ENCODE data around the gene RAB44. TPM values are rescaled to one million over a fixed set of nuclear protein-coding genes. Genes with fewer than 3 reads are reported as not detected.

The RAB44 gene
- total and polyA plus RNA-seq, 4 donors, result 0.29 to 0.66 TPM; not detected in 2

- ATAC-seq (ENCODE audit: low FRiP score) (no peak), DNase-seq (no peak)
- 95 to 96% methylated on average over 12 of the region's 12 CpGs for WGBS, 2 donors
Measured at GRCh38 chr6:36745283-36745682, 47.7 kb downstream of the RAB44 start.

GRCh38 chr6:36745836-36746235 is 48.2 kb downstream of the RAB44 start:
- Histone ChIP-seq H3K36me3 (ENCODE audit: control insufficient read depth in 1 of 2, insufficient read depth in 2 of 2, low read length in 1 of 2) (no peaks in the 10 kb centered on the region), H3K4me3 (ENCODE audit: low read length in 2 of 2) (no peak overlapping the region), H3K9me3 (ENCODE audit: control insufficient read depth, low read length) (peaks cover 2% of the 10 kb centered on the region), H3K4me1 (ENCODE audit: control insufficient read depth in 1 of 2, insufficient read depth in 2 of 2, low read length in 2 of 2) (no peaks in the 10 kb centered on the region), H3K27ac (ENCODE audit: low read depth in 1 of 2, low read length in 2 of 2) (no peak overlapping the region), H3K27me3 (ENCODE audit: control insufficient read depth in 1 of 2, insufficient read depth in 2 of 2, low read length in 1 of 2) (no peaks in the 10 kb centered on the region)
- no peak for ATAC-seq (ENCODE audit: low FRiP score)
- 83 to 85% methylated on average over 8 of the region's 8 CpGs for WGBS, 2 donors
- DNase-seq, result no peak
- intact Hi-C loops (cut with DNase I), result no loop called here

More at GRCh38 chr6:36745283-36745682, 47.7 kb downstream of the RAB44 start:
- no peaks in the 10 kb centered on the region for H3K36me3 ChIP-seq (ENCODE audit: control insufficient read depth in 1 of 2, insufficient read depth in 2 of 2, low read length in 1 of 2)
- no peaks in the 10 kb centered on the region for H3K27me3 ChIP-seq (ENCODE audit: control insufficient read depth in 1 of 2, insufficient read depth in 2 of 2, low read length in 1 of 2)
- H3K27ac ChIP-seq (ENCODE audit: low read depth in 1 of 2, low read length in 2 of 2), result no peak overlapping the region
- intact Hi-C loops (cut with DNase I), result no loop called here
- peaks cover 2% of the 10 kb centered on the region for H3K9me3 ChIP-seq (ENCODE audit: control insufficient read depth, low read length)
- H3K4me3 ChIP-seq (ENCODE audit: low read length in 2 of 2), result no peak overlapping the region
- H3K4me1 ChIP-seq (ENCODE audit: control insufficient read depth in 1 of 2, insufficient read depth in 2 of 2, low read length in 2 of 2), result no peaks in the 10 kb centered on the region

GRCh38 chr6:36746251-36746650 is 48.6 kb downstream of the RAB44 start:
- ATAC-seq (ENCODE audit: low FRiP score), result no peak
- H3K4me1 ChIP-seq (ENCODE audit: control insufficient read depth in 1 of 2, insufficient read depth in 2 of 2, low read length in 2 of 2), result no peaks in the 10 kb centered on the region

GRCh38 chr6:36749829-36750489 is 52.3 kb downstream of the RAB44 start:
- H3K36me3 ChIP-seq (ENCODE audit: control insufficient read depth in 1 of 2, insufficient read depth in 2 of 2, low read length in 1 of 2), result no peaks in the 10 kb centered on the region
- intact Hi-C loops (cut with DNase I), result no loop called here
- DNase-seq, result no peak
- H3K27ac ChIP-seq (ENCODE audit: low read depth in 1 of 2, low read length in 2 of 2), result no peak overlapping the region
- no peaks in the 10 kb centered on the region for H3K27me3 ChIP-seq (ENCODE audit: control insufficient read depth in 1 of 2, insufficient read depth in 2 of 2, low read length in 1 of 2)
- no peak overlapping the region for H3K4me3 ChIP-seq (ENCODE audit: low read length in 2 of 2)
- 91 to 92% methylated on average over 5 of the region's 5 CpGs for WGBS, 2 donors
- peaks cover 2% of the 10 kb centered on the region for H3K9me3 ChIP-seq (ENCODE audit: control insufficient read depth, low read length)
- H3K4me1 ChIP-seq (ENCODE audit: control insufficient read depth in 1 of 2, insufficient read depth in 2 of 2, low read length in 2 of 2), result no peaks in the 10 kb centered on the region
- no peak for ATAC-seq (ENCODE audit: low FRiP score)

More at GRCh38 chr6:36746251-36746650, 48.6 kb downstream of the RAB44 start:
- no peak for DNase-seq
- Histone ChIP-seq H3K27ac (ENCODE audit: low read depth in 1 of 2, low read length in 2 of 2) (no peak overlapping the region), H3K36me3 (ENCODE audit: control insufficient read depth in 1 of 2, insufficient read depth in 2 of 2, low read length in 1 of 2) (no peaks in the 10 kb centered on the region), H3K4me3 (ENCODE audit: low read length in 2 of 2) (no peak overlapping the region), H3K9me3 (ENCODE audit: control insufficient read depth, low read length) (peaks cover 2% of the 10 kb centered on the region), H3K27me3 (ENCODE audit: control insufficient read depth in 1 of 2, insufficient read depth in 2 of 2, low read length in 1 of 2) (no peaks in the 10 kb centered on the region)
- 87% methylated on average over 14 of the region's 14 CpGs for WGBS, 2 donors
- intact Hi-C loops (cut with DNase I), result no loop called here

- intact Hi-C loops (cut with DNase I), result no loop called here
- 95 to 97% methylated on average over 3 of the region's 3 CpGs for WGBS, 2 donors
Measured at GRCh38 chr6:36751091-36751490, 53.5 kb downstream of the RAB44 start.

GRCh38 chr6:36751833-36752186 is 54.2 kb downstream of the RAB44 start:
- H3K4me3 ChIP-seq (ENCODE audit: low read length in 2 of 2), result no peak overlapping the region
- no peak overlapping the region for H3K27ac ChIP-seq (ENCODE audit: low read depth in 1 of 2, low read length in 2 of 2)
- ATAC-seq (ENCODE audit: low FRiP score) (no peak), DNase-seq (no peak)
- H3K36me3 ChIP-seq (ENCODE audit: control insufficient read depth in 1 of 2, insufficient read depth in 2 of 2, low read length in 1 of 2), result no peaks in the 10 kb centered on the region
- intact Hi-C loops (cut with DNase I), result no loop called here
- 37 to 56% methylated on average over 1 of the region's 1 CpG for WGBS, 2 donors
- H3K9me3 ChIP-seq (ENCODE audit: control insufficient read depth, low read length), result peaks cover 2% of the 10 kb centered on the region
- no peaks in the 10 kb centered on the region for H3K27me3 ChIP-seq (ENCODE audit: control insufficient read depth in 1 of 2, insufficient read depth in 2 of 2, low read length in 1 of 2)
- no peaks in the 10 kb centered on the region for H3K4me1 ChIP-seq (ENCODE audit: control insufficient read depth in 1 of 2, insufficient read depth in 2 of 2, low read length in 2 of 2)

More at GRCh38 chr6:36751091-36751490, 53.5 kb downstream of the RAB44 start:
- H3K27me3 ChIP-seq (ENCODE audit: control insufficient read depth in 1 of 2, insufficient read depth in 2 of 2, low read length in 1 of 2), result no peaks in the 10 kb centered on the region
- no peak overlapping the region for H3K4me3 ChIP-seq (ENCODE audit: low read length in 2 of 2)
- no peak overlapping the region for H3K27ac ChIP-seq (ENCODE audit: low read depth in 1 of 2, low read length in 2 of 2)
- peaks cover 2% of the 10 kb centered on the region for H3K9me3 ChIP-seq (ENCODE audit: control insufficient read depth, low read length)
- H3K4me1 ChIP-seq (ENCODE audit: control insufficient read depth in 1 of 2, insufficient read depth in 2 of 2, low read length in 2 of 2), result no peaks in the 10 kb centered on the region
- no peak for ATAC-seq (ENCODE audit: low FRiP score)
- DNase-seq, result no peak
- no peaks in the 10 kb centered on the region for H3K36me3 ChIP-seq (ENCODE audit: control insufficient read depth in 1 of 2, insufficient read depth in 2 of 2, low read length in 1 of 2)

- WGBS, 2 donors, result 89 to 92% methylated on average over 5 to 6 of the region's 6 CpGs
- intact Hi-C loops (cut with DNase I), result no loop called here
- ATAC-seq (ENCODE audit: low FRiP score), result no peak
- H3K36me3 ChIP-seq (ENCODE audit: control insufficient read depth in 1 of 2, insufficient read depth in 2 of 2, low read length in 1 of 2), result no peaks in the 10 kb centered on the region
- H3K4me3 ChIP-seq (ENCODE audit: low read length in 2 of 2), result no peak overlapping the region
- H3K9me3 ChIP-seq (ENCODE audit: control insufficient read depth, low read length), result peaks cover 2% of the 10 kb centered on the region
- H3K27me3 ChIP-seq (ENCODE audit: control insufficient read depth in 1 of 2, insufficient read depth in 2 of 2, low read length in 1 of 2), result no peaks in the 10 kb centered on the region
- no peak for DNase-seq
- no peaks in the 10 kb centered on the region for H3K4me1 ChIP-seq (ENCODE audit: control insufficient read depth in 1 of 2, insufficient read depth in 2 of 2, low read length in 2 of 2)
- H3K27ac ChIP-seq (ENCODE audit: low read depth in 1 of 2, low read length in 2 of 2), result no peak overlapping the region
Measured at GRCh38 chr6:36752187-36752885, 54.7 kb downstream of the RAB44 start.

GRCh38 chr6:36752886-36753506 is 55.4 kb downstream of the RAB44 start:
- Histone ChIP-seq H3K27ac (ENCODE audit: low read depth in 1 of 2, low read length in 2 of 2) (no peak overlapping the region), H3K27me3 (ENCODE audit: control insufficient read depth in 1 of 2, insufficient read depth in 2 of 2, low read length in 1 of 2) (no peaks in the 10 kb centered on the region), H3K36me3 (ENCODE audit: control insufficient read depth in 1 of 2, insufficient read depth in 2 of 2, low read length in 1 of 2) (no peaks in the 10 kb centered on the region), H3K4me1 (ENCODE audit: control insufficient read depth in 1 of 2, insufficient read depth in 2 of 2, low read length in 2 of 2) (no peaks in the 10 kb centered on the region), H3K9me3 (ENCODE audit: control insufficient read depth, low read length) (peaks cover 2% of the 10 kb centered on the region), H3K4me3 (ENCODE audit: low read length in 2 of 2) (no peak overlapping the region)
- WGBS, 2 donors, result 86 to 87% methylated on average over 6 of the region's 6 CpGs
- intact Hi-C loops (cut with DNase I), result no loop called here
- ATAC-seq (ENCODE audit: low FRiP score), result no peak
- no peak for DNase-seq
